ENCODE results near the gene RSAD2.
"Not testable (repeated sequence)": the region's sequence is repeated elsewhere in the genome, so short reads cannot be mapped to it uniquely, and the experiment has no call there.

DNA sequence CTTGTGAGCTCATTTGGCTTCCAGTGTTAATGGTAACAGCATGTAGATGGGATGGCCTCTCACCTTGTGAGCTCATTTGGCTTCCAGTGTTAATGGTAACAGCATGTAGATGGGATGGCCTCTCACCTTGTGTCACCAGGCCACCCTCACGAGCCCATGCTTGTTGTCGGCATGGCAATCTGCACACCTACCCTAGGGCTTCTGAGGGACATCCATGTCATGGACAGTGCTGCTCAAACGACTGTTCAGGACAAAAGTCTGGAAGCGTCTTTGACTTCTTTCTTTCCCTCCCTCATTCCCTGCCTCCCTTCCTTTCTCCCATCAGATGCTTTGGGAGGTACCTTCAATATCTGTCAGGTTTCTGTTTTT, 58.1 kb downstream of the RSAD2 start:
- TF ChIP-seq, protein P1, sequence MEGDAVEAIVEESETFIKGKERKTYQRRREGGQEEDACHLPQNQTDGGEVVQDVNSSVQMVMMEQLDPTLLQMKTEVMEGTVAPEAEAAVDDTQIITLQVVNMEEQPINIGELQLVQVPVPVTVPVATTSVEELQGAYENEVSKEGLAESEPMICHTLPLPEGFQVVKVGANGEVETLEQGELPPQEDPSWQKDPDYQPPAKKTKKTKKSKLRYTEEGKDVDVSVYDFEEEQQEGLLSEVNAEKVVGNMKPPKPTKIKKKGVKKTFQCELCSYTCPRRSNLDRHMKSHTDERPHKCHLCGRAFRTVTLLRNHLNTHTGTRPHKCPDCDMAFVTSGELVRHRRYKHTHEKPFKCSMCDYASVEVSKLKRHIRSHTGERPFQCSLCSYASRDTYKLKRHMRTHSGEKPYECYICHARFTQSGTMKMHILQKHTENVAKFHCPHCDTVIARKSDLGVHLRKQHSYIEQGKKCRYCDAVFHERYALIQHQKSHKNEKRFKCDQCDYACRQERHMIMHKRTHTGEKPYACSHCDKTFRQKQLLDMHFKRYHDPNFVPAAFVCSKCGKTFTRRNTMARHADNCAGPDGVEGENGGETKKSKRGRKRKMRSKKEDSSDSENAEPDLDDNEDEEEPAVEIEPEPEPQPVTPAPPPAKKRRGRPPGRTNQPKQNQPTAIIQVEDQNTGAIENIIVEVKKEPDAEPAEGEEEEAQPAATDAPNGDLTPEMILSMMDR (IDR thresholded peaks at IDR 0.05), result not testable (repeated sequence)
- TF ChIP-seq EP300, POLR2A (IDR thresholded peaks at IDR 0.05): not testable (repeated sequence)
